DMS53 (cell line): Measurements from ENCODE around the gene AP3D1.

Experiments used
- DNase-seq: peaks from one replicate; lab custom pipeline; 2025; lab: John Stamatoyannopoulos, UW

AP3D1 gene

DNA sequence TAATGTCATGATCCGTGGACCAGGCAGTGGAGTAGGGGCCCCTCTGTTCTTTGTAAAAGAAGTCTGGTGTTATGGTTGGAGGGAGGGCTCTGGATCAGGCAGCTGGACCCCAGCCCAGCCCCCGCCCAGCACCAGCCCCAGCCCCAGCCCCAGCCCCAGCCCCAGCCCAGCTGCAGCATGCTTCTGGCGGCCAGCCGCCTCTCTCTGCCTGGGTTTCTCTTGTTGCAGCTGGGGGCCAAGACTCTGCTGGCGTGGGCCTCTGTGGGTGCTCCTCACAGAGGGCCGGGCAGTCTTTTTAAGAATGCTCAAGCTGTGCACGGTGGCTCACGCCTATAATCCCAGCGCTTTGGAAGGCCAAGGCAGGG lies 30.2 kb upstream of the AP3D1 start:
- DNase-seq = no peak

DNA sequence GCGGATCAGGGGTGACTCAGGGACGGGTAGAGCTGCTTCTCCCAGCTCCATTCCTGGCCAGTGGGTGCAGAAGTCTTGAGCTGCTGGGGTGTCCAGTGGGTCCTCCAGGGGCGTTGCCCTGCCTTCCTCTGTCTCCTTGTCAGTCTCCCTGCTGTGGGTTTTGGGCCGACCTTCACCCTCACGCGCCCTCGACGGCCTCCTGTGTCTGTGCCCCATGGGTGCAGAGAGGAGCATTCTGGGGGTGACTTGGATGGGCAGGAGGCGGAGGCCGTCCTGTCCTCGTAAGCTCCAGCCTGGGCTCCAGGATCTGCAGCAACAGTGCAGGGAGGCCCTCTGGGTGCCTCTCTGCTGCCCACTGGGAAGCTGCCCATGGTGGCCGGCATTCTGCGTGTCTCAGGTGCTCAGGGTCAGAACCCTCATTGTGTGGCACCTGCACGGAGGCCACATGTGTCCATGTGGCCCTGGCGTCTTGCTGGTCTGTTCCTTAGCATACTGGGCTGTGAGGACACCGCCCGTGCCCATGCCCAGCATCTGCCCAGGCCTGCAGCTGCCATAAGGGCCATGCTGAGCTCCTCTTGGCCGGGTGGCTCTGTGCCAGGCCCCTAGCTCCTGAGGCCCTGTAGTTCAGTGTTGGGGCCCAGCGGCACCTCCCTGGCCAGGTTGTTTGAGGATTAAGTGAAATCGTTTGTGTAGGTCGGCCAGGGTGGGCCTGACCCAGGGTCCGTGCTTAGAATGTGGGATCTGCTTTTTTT lies 29.7 kb upstream of the AP3D1 start:
- no peak for DNase-seq

DNA sequence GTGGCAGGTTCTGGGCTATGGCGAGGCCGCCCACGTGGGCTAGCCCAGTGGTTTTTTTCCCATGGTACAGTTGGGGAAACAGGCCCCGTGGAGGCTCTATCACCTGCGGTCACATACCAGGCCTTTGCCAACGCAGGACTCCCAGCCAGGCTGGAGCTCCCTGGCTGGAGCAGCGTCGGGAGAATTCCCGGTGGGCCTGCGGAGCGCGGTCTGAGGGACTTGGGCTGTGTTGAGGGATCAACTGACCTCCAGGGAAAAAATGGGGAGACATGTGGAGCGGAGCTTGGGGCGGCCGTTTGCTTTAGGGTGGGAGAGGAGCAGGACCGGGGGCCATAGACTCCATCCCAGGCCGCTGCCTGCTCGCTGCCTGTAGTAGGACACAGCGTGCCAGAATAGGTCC lies 28.7 kb upstream of the AP3D1 start:
- no peak for DNase-seq

DNA sequence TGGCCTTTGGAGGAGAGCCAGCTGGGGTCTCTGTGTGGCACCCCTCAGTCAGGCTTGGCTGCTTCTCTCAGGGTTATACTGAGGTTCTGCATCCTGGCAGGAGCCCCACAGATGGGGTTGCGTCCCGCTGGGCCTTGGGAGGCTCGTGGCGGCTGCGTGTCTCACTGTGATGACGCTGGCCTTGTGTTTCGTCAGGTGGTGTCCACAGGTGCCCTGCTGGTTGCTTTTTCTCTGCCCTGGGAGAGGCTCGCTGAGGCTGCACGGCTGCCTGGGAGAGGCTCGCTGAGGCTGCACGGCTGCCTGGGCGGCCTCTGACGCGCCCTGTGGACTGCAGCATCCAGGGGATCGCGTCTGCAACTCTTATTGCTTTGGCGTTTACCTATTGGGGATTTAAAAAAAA lies 27.7 kb upstream of the AP3D1 start:
- DNase-seq = no peak

DNA sequence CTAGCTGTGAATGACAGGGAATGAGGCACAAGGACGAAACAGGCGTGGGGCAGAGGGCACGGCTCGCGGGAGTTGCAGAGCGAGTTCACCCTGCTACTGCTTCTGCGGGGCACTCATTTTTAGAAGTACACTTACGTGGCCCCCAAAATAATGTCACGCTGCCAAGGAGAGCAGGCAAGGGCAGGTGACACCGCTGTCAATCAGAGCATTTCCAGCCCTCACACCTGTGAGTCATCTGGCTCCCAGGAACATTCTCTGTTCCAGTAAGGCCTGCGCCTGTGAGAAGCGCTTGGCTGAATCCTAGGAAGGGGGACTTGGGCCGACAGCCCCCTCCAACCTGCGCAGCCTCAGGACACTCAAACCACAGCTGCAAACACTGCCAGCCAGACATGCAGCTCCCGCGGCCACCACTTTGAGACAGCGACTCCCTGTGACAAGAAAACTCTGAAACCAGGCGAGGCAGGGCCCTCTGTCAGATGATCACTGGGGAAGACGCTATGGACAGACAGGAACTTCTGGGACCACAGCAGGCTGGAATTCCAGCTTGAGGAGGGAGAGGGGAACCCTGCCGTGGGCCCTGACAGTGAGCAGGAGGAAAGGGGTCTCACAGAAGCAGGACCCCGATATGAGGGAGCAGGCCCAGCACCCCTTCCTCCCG lies 25.1 kb upstream of the AP3D1 start:
- DNase-seq = no peak

DNA sequence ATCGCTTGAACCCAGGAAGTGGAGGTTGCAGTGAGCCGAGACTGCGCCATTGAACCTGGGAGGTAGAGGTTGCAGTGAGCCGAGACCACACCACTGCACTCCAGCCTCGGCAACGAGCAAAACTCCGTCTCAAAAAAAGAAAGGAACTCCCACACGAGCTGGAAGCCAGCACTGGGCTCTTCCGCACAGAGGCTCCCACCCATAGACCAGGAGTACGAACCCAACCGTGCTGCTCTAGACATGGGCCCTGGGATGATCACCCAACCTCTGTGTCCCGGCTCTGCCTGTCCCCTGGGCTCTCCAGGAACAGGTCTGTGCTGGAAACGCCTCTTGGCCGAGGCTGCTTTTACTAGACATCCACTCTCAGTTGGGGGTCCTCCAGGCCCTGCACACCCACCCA lies 24.4 kb upstream of the AP3D1 start:
- DNase-seq = no peak

DNA sequence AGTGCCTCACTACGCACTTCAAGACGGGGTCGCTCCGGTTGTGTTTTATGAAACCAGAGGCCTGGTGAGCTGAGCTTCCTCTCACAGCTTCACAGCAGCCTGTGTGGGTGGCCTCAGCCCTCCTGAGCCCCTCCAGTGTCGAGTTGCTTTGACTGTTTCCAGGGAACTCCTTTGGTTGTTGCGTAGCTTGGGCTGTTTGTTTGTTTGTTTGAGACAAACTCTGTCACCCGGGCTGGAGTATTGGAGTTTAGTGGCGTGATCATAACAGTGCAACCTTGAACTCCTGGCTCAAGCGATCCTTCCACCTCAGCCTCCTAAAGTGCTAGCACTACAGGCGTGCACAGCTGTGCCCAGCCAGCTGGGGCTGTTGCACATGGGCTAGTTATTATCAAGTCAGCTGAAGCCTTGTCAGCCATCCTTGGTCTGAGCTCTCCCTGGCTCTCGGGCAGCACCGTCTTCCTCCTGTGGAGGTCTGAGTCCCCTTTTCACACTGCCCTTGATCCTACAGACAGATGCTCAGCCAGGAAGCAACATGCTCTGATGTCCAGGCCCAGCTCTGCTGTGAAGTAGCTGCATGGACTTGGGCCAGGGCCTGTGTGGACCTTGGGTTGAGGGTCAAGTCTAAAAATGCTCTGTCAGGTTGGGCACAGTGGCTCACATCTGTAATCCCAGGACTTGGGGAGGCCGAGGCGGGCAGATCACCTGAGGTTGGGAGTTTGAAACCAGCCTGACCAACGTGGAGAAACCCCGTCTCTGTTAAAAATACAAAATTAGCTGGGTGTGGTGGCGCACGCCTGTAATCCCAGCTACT lies 22.6 kb upstream of the AP3D1 start:
- no peak for DNase-seq

DNA sequence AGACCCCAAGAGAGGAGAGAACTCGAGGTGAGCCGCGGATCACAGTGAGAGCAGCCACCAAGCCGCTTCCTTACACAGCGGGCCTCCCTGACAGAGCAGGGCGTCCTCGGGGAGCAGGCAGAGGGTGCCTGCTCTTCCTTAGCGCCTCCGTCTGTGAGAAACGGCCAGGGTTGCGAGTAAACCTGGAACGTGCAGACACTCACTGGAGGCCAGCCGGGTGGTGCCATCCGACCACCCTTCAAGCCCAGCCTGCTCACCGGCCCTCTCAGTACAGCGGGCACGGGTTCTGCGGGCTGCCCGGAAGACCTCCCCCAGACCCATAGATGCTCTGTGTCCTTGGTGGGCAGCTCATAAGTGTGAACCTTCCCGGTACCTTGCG lies 22.0 kb upstream of the AP3D1 start:
- no peak for DNase-seq

DNA sequence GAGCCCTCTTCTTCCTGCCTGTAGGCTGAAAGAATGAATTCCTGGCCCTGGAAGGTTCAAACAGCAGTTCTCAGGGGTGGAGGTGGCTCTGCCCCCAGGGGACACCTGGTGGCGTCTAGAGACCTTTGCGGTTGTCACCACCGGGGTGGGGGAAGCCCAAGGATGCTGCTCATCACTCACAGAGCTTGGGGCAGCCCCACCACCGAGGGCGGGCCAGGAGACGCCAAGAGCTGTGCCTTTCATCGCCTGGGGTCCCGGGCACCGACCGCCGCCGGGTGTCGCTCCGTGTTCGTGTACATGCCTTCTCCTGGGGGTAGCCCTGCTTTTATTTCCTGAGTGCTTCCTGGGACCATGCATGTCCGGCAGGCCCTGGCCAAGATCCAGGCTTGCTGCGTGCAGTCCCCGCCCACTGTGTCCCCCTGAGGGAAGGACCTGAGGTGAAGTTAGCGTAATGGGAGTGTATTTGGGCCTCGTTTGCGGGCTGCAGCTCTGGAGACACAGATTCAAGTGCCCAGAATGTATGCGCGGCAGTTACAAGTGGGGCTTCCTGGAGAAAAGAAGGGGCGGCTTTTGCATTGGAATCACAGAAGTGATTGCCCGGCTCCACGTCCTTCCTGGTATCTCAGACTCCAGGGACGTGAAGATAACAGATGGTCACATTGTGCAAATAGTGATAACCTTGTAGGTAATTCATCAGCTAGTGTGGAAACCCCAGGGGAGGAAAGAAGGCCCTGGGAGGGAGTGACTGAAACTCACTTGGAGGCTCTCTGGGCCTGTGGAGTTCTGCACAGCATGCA lies 20.2 kb upstream of the AP3D1 start:
- no peak for DNase-seq

DNA sequence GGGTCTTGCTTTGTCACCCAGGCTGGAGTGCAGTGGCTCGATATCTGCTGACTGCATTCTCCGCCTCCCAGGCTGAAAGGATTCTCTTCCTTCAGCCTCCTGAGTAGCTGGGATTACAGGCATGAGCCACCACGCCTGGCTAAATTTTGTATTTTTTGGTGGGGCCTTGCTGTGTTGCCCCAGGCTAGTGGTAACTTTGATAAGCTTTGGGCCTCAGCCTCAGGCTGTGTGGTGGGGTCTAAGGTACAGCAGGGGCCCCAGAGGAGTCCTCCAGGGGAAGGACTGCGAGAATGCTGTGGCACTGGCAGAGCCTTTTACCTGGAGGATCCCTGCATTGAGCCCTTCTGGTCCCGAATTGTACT lies 19.6 kb upstream of the AP3D1 start:
- DNase-seq = no peak

DNA sequence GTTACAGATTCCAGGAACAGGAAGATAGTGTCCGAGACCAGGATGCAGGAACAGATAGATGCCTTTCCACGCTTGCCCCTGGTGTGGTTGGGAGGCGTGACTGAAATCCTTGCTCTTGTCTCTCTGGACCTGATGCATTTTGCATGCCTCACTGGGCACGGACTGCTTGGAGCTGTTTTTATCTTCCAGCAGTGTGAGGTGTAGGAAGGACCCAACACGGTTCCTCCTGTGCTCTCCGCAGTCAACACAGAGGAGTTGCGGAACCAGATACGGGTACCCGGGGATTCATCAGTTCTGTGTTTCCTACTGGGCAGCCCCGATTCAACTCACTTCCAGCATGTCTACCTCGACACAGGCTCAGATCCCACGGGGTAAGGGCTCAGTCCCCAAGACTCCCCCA lies 18.9 kb upstream of the AP3D1 start:
- no peak for DNase-seq

DNA sequence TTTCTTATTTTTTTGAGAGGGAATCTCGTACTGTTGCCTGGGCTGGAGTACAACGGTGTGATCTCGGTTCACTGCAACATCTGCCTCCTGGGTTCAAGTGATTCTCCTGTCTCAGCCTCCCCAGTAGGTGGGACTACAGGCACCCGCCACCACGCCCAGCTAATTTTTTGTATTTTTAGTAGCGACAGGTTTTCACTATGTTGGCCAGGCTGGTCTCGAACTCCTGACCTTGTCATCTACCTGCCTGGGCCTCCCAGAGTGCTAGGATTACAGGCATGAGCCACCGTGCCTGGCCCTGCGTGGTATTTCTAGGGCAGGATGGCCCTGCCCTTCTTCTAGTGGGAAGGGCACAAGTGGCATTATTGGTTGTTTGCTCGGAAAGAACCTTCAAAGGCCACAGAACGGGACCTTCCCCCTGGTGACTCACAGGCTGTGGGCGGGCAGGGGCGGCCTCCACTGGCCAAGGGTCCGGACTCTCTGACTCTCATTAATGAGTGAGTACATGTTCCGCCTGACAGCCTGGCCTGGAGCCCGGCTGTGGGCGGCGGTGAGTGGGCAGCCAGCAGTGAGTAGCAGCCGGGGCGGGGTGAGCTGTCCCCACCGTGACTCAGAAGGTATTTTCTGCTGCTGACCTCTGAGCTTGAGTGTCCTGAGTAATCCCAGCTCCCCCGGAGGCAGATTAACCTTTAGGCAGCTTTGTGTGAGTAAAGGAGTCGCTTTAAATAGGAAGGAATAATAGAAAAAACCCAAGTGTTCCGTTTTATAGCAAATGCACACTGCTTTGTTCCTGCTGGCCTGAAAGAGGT lies 17.5 kb upstream of the AP3D1 start:
- peak; percentile 96 for DNase-seq

DNA sequence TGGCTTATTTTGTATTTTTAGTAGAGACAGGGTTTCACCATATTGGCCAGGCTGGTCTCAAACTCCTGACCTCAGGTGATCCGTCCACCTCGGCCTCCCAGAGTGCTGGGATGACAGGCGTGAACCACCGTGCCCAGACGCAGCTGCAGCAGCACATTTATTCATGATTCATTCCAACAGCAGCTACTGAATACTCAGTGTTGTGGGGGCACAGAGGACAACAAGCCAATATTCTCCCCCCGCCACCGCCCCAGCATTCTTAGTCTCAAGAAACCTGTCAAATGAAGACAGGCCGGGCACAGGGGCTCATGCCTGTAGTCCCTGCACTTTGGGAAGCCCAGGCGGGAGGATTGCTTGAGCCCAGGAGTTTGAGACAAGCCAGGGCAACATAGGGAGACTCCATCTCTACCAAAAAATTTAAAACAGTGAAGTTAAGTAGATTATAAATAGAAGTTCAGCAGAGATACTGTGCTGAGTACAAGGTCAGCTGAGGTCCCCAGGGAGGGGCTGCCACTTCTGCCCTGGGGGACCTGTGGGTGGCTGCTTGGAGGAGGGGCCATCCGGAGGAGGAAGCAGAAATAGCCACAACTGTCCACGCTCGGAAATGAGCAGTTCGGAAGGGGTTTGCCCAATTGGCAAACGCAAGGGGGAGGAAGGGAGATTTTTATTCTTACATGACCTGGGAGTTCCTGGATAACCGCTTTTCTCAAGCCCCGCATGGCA lies 16.7 kb upstream of the AP3D1 start:
- DNase-seq = no peak

DNA sequence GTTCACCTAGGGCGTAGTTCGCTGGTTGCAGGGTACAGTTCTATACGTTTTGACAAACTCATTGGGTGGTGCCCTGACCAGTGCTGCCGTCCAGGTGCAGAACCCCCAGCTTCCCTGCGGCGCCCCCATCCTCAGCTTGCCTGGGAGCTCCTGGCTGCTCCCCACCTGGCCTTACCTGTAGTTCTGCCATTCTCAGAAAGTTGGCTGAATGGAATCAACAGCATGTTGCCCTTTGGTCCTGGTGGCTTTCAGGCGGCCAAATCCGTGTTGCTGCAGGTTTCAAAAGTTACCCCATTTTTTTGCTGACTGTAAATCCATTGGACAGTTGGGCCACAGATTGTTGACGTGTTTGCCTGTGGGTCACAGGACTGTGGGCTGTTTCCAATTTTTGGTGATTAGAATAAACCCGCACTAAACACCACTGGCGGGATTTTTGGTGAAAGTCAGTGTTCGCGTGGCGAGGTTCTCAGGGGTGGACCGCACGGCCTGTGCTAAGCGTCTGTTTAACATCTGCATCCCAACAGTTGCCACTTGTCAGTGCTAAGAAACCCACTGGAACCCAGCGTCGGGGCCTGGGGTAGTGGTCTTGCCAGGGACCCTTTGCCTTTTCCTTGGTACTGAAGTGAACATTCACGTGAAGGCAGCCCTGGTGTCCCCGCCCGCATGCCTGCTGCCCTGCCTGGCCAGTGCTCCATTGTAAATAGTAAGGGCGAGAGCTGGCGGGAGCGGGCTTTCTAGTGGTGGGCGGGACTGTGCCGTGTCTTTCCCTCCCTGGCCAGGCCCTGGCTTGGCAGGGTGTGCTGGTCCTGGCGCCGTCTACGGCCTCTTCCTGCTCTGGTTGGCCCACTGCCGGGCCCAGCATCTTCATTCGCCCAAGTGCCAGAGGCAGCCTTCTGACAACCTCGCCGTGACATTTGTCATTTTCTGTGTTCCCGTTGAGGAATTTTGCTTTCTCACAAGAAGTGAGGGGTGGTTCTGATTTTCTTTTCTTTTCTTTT lies 15.7 kb upstream of the AP3D1 start:
- DNase-seq = no peak

DNA sequence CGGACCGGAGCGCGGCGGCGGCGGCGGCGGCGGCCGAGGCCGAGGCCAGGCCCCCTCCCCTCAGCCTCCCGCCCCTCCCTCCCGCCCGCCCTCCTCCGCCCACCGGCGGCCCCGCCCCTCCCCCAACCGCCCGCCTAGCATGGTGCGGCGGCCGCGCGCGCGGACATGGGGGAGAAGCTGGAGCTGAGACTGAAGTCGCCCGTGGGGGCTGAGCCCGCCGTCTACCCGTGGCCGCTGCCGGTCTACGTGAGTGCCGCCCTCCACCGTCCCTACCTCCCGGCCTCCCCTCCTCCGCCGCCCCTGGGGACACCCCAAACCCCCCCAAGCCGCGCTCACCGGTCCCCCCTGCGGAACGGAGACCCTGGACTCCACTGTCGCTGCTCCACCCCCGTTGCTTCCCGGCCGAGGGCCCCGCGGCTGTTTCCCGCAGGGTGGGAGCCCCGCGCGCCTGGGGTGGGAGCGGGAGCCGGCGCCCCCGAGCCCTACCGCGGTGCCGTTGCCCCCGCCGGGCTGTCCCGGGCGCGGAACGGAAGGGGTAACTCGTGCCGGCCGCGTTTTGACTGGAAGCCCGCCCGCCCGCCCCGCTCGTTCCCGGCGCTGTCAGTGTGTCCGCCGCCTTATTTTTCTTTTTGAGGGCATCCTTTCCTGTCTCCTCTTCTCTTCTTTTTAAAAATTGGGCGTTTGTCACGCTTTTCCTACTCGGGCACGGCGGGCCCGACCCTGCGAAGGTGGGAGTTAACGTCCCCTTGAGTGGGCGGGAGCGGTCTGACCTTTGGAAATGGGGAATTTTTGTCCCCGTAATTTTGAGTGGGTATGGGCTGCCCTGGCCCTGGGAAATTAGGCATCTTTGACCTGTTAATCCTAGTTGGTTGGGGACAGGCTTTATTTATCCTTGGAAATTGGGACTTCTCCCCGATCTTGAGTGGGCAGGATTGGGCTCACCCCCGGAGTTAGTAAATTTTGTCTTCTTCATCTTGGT lies 12.9 kb upstream of the AP3D1 start:
- DNase-seq = peak; percentile 46

DNA sequence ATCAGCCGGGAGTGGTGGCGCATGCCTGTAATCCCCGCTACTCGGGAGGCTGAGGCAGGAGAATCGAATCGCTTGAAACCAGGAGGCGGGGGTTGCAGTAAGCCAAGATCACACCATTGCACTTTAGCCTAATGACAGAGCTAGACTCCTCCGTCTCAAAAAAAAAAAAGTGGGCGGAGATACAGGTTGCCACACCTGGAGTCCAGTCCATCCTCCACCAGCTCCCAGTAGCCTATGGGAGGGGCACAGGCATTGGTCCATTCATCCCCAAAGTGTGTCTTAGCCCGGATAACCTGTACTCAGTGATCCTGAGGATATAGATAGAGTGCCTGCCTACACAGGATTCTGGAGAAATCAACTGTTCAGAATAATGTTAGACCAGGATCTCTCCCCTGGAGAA lies 9.0 kb upstream of the AP3D1 start:
- DNase-seq = no peak

DNA sequence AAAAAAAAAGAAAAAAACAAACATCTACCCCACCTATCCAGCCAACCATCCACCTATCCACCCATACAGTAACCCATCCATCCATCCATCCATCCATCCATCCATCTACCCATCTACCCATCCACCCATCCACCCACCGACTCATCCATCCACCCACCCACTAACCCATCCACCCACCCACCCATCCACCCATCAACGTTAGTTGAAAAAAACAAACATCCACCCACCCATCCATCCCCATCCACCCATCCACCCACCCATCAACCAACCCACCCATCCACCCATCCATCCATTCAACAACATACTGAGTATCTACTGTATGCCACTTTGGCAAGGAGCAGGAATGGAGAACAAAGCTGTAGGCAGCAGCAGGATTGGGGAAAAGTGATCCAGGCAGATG lies 6.1 kb upstream of the AP3D1 start:
- DNase-seq = no peak

DNA sequence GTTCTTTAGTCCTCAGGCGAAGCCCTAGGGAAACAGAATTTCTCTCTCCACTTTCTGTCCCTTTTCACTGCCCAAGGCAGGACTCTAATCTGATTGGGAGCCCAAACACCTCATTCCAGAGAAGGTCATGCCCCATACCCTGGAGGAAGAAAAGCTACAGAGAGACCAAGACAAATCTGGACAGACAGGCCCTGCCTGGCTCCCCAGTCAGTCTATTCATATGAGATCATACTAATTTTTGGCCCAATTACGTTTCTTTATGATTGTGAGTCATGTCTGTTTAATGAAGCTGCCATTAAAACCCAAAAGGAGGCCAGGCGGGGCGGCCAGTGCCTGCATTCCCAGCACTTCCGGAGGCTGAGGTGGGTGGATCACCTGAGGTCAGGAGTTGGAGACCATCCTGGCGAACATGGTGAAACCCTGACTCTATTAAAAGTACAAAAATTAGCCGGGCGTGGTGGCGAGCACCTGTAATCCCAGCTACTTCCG lies 3.3 kb upstream of the AP3D1 start:
- DNase-seq = no peak
